Stimulated activated CD8-positive, alpha-beta memory T cell treated with anti-CD3 and anti-CD28 coated beads, Interleukin-15, amount 100 ng/mL, for 48 hours (primary cell): ENCODE data around the gene RPS25.
"Not testable (repeated sequence)": the region's sequence is repeated elsewhere in the genome, so short reads cannot be mapped to it uniquely, and the experiment has no call there.

Experiments
- DNase-seq, 2 donors: peaks; one replicate each; pipeline ENCODE4 v3.0.0-alpha.2; 2020; ENCODE audit warnings: low read depth in 2 of 2

Gene RPS25

DNA sequence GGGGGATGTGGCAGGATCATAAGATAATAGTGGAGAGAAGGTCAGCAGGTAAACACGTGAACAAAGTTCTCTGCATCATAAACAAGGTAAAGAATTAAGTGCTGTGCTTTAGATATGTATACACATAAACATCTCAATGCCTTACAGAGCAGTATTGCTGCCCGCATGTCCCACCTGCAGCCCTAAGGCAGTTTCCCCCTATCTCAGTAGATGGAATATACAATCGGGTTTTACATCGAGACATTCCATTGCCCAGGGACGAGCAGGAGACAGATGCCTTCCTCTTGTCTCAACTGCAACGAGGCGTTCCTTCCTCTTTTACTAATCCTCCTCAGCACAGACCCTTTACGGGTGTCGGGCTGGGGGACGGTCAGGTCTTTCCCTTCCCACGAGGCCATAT is 21.3 kb upstream of the RPS25 start:
- DNase-seq: not testable (repeated sequence)

- DNase-seq: no peak
Measured at GRCh38 chr11:119038884-119039283, 20.7 kb upstream of the RPS25 start.

- no peak for DNase-seq
Measured at GRCh38 chr11:119034813-119035212, 16.7 kb upstream of the RPS25 start.

GRCh38 chr11:119033421-119033820 is 15.3 kb upstream of the RPS25 start:
- DNase-seq: not testable (repeated sequence)

DNA sequence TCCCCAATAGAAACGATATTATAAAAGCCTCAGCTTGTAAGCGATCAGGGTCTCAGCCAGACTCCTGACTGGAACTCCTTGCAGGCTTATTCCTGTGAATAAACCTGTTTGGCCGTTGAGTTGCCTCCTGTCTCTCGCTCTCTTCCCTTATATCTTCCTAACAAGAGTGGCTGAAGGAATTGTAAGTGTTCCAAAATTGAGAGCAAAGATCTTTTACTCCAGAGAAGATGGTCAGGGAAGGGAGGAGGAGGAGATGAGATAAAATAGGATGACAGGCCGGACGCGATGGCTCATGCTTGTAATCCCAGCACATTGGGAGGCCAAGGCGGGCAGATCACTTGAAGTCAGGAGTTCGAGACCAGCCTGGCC is 13.8 kb upstream of the RPS25 start:
- no peak for DNase-seq

- DNase-seq: peak; percentile 98 to 99
Measured at GRCh38 chr11:119030329-119031047, 12.3 kb upstream of the RPS25 start, which contains the start of gene SLC37A4. Gene SLC37A4 (minus strand): TSS chr11:119030877.

GRCh38 chr11:119030029-119030328 is 11.8 kb upstream of the RPS25 start:
- no peak for DNase-seq

DNA sequence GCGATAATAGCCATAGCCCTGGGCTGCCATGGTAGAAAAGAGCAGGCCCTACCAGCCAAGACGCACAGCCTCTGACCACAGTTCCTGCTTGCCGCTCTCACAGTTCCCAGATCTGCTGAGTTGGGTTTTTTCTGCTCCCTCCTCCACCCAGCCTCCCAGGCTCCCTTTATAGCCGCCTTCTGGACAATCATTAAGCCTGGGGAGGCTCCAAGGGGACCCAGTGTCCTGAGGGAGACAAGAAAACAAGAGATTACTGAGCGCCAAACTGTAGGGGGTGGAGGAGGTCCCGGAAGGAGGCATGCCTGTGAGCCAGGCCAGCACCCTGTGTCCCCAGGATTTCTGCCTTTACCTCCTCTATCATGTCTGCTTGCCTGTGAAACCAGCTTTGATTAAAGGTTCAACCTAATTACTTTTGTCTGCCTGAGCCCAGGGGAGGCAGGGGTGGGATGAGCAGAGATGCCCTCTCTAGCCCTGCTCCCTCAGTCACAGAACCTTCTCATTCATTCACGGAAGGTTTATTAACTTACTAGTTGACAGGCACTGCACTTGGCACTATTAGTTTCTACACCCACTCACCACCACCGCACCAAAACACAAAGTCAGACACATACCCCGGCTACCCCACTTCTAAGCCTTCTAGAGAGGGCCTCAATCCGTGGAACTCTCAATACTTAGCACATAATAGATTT is 11.3 kb upstream of the RPS25 start:
- peak in 1 of 2 donors; percentile 27 for DNase-seq

GRCh38 chr11:119029069-119029339 is 10.9 kb upstream of the RPS25 start:
- DNase-seq: no peak

- DNase-seq: no peak
Measured at GRCh38 chr11:119028346-119029068, 10.4 kb upstream of the RPS25 start.

DNA sequence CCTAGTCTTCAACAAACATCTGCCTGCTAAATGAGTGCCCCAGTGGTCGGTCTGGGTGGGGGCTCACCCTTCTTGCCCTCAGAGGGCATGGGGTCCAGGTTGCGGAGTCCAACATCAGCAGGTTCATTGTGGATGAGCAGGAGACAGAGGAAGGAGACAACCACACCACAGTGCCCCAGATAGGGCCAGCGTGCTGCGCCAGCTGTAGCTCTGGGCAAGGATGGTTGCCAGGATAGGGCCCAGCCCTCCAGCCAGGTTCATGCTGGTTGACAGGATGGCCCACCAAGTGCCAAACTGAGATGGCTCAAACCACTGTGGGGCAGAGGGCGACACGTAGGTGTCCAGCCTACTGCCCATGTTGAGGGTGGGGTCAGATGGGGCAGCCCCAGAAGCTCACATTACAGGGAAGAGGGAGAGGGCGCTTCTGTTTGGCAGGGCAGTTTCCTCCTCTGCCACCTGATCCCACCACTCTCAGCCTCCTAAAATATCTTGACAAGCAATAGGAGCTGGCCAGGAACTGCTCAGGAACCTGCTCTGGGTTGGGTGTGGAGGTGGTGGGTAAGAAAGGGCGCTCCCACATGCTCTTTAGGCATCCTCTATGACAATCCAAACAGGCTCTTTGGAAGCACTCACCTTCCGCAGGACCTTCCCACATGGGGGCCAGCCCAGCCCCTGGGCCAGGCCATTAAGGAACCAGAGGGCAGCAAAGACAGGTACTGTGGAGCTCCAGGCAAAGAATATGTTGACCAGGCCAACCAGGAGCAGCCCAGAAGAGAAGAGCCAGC is 9.6 kb upstream of the RPS25 start:
- no peak for DNase-seq

- DNase-seq: no peak
Measured at GRCh38 chr11:119026970-119027369, 8.8 kb upstream of the RPS25 start.

- DNase-seq: no peak
Measured at GRCh38 chr11:119025978-119026766, 8.0 kb upstream of the RPS25 start.

DNA sequence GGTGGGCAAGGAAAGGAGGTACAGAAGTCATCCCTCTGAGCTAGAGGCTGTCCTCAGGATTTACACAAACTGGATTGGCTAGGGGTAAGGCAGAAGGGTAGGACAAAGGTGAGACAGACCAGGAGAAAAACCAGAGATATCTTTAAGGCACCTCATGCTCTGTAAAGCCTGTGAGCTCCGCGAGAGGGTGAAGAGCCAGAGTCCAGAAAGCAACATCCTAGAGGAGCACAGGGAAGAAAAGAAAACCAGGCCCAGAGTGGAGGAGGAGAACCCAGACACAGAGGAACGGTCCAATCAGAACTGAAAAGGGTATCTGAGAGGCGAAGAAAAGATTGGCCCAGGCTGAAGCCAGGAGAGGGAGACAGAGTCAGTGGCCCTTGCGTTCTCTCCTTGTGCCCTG is 7.4 kb upstream of the RPS25 start:
- DNase-seq: no peak

DNA sequence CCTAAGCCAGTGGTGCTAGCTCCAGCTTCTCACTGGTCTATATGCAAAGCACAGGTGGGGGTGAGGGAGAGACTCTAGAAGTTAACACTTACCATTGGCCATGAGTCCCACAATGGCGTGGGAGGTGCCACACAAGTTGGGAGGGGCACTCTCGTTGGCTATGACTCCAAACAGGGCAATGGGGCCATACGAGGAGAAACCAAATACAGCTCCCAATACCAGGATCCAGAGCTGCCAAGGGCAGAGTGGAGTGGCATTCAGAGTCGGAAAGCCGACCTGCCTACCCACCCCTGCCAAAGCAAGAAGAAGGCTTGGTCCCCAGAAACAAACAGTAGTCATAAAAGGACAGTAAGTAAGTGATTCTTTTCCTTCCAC is 6.9 kb upstream of the RPS25 start:
- no peak for DNase-seq

DNA sequence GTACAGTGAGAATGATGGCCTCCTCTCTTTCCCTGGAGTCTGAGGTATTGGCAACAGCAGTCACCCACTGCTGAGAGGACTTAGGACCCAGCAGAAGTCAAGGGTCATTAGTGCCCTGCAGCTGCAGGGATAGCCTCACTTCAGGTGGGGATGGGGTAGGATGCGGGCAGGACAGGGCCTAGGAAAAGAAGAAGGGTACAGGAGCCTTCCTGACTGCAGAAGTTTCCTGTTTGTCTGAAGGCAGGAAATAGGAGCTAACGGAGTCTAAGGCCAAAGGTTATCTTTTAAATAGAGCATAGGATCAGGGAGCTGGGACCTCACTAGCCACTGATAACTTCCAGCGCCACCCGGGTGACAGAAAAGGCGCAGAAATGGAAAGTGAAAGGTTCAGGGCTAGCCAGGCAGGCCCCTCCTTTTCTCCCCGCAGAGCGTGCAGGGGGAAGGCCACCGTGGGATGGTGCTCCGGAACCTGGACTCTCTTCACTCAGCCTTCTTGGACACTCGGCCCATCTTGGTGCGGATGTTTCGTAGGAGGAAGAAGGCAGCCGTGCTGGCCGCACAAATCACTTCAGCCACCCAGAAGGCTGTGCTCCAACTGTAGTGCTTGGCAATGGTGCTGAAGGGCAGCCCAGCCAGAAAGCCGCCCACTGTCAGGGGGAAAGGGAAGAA is 6.4 kb upstream of the RPS25 start:
- DNase-seq: no peak

- no peak for DNase-seq
Measured at GRCh38 chr11:119023741-119024140, 5.6 kb upstream of the RPS25 start.

DNA sequence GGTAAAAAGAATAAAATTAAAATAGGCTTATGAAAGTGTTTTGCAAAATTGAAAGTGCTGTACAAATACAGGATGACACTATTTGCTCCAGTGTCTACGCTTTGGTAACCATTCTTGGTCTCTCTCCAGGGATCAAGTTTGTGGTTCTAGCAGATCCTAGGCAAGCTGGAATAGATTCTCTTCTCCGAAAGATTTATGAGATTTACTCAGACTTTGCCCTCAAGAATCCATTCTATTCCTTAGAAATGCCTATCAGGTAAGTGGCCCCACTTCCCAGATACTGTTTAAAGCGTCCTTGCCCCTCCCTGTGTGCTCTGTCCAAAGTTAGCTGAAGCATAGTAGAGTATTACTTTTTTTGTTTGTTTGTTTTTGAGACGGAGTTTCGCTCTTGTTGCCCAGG is 3.5 kb upstream of the RPS25 start:
- DNase-seq: no peak

- no peak for DNase-seq
Measured at GRCh38 chr11:119019996-119020395, 1.9 kb upstream of the RPS25 start.

- DNase-seq: not testable (repeated sequence)
Measured at GRCh38 chr11:119017377-119017776, 766 bp downstream of the RPS25 start.
